ENCODE results near the gene MTM1. TPM values are rescaled to one million over a fixed set of nuclear protein-coding genes. Genes with fewer than 3 reads are reported as not detected.
A peak's percentile ranks its signal among the peaks of the same experiment; 100 is the strongest.

The MTM1 gene
- polyA plus RNA-seq, 3 donors: 6.5 to 23.4 (median 17.0) TPM

GRCh38 chrX:150690126-150690525 lies 121.7 kb downstream of the MTM1 start:
- H3K4me1 ChIP-seq (ENCODE audit: control insufficient read depth in 1 of 2, insufficient read depth in 2 of 2, low read length in 2 of 2): peaks cover 26 to 27% of the 10 kb centered on the region in 2 donors
- peaks cover 35% of the 10 kb centered on the region for H3K4me1 Mint-ChIP-seq

GRCh38 chrX:150692296-150692695 lies 123.9 kb downstream of the MTM1 start:
- no peak for DNase-seq
- H2AFZ ChIP-seq (ENCODE audit: insufficient read depth, low read depth, low read length, poor library complexity, severe bottlenecking): peak overlapping the region; percentile 75
- peaks cover 0 to 4% of the 10 kb centered on the region in 2 donors for H3K9me3 ChIP-seq (replicated peaks in 1 of 2; ENCODE audit: control insufficient read depth in 1 of 2, insufficient read depth in 1 of 2, low read length in 2 of 2)
- H3K4me1 Mint-ChIP-seq: peaks cover 47% of the 10 kb centered on the region
- H3K27me3 ChIP-seq (ENCODE audit: control insufficient read depth in 2 of 2, insufficient read depth in 2 of 2, low read length in 2 of 2): no peaks in the 10 kb centered on the region
- H3K4me1 ChIP-seq (ENCODE audit: control insufficient read depth in 1 of 2, insufficient read depth in 2 of 2, low read length in 2 of 2): peaks cover 42 to 47% of the 10 kb centered on the region in 2 donors
- peaks cover 0 to 2% of the 10 kb centered on the region in 2 donors for H3K36me3 Mint-ChIP-seq
- no peaks in the 10 kb centered on the region for H4K20me1 ChIP-seq (ENCODE audit: insufficient read depth, low read length)
- H3K27ac Mint-ChIP-seq: peak overlapping the region in 1 of 7 donors; percentile 87
- peaks cover 0 to 6% (median 0%) of the 10 kb centered on the region in 7 donors for H3K9me3 Mint-ChIP-seq
- peaks cover 16% of the 10 kb centered on the region for H3K79me2 ChIP-seq (ENCODE audit: insufficient read depth, low read length)
- peak overlapping the region; percentile 71 for H3K4me2 ChIP-seq (replicated peaks; ENCODE audit: extremely low read depth, low read length, poor library complexity, severe bottlenecking)
- intact Hi-C loops (cut with micrococcal nuclease): no loop called here
- no peaks in the 10 kb centered on the region for H3K36me3 ChIP-seq (replicated peaks in 1 of 2; ENCODE audit: control insufficient read depth in 1 of 2, insufficient read depth in 2 of 2, low read length in 2 of 2)
- no peak overlapping the region for H3K9ac ChIP-seq (ENCODE audit: insufficient read depth, low read length, poor library complexity, severe bottlenecking)
- peaks cover 0 to 6% (median 0%) of the 10 kb centered on the region in 3 donors for H3K27me3 Mint-ChIP-seq (ENCODE audit: low read depth in 3 of 3)
- WGBS (ENCODE audit: insufficient coverage): no CpG with 5 or more reads among the region's 5 CpGs
- peak overlapping the region in 1 of 2 donors; percentile 52 for H3K27ac ChIP-seq (ENCODE audit: low read depth in 1 of 2, low read length in 2 of 2)
- H3K4me3 ChIP-seq (replicated peaks in 1 of 3; ENCODE audit: low read depth in 2 of 3, low read length in 3 of 3): peak overlapping the region in 1 of 3 experiments; percentile 74
- no peak for TF ChIP-seq CTCF (IDR thresholded peaks at IDR 0.05)
- peak overlapping the region; percentile 73 to 78 for H3K4me3 Mint-ChIP-seq

More at GRCh38 chrX:150690126-150690525, 121.7 kb downstream of the MTM1 start:
- no peaks in the 10 kb centered on the region for H3K27me3 ChIP-seq (ENCODE audit: control insufficient read depth in 2 of 2, insufficient read depth in 2 of 2, low read length in 2 of 2)
- peaks cover 0 to 6% (median 0%) of the 10 kb centered on the region in 7 donors for H3K9me3 Mint-ChIP-seq
- H3K36me3 ChIP-seq (replicated peaks in 1 of 2; ENCODE audit: control insufficient read depth in 1 of 2, insufficient read depth in 2 of 2, low read length in 2 of 2): no peaks in the 10 kb centered on the region
- TF ChIP-seq CTCF (IDR thresholded peaks at IDR 0.05): no peak
- intact Hi-C loops (cut with micrococcal nuclease): no loop called here
- no peaks in the 10 kb centered on the region for H3K79me2 ChIP-seq (ENCODE audit: insufficient read depth, low read length)
- peaks cover 0 to 6% (median 0%) of the 10 kb centered on the region in 3 donors for H3K27me3 Mint-ChIP-seq (ENCODE audit: low read depth in 3 of 3)
- H3K9ac ChIP-seq (ENCODE audit: insufficient read depth, low read length, poor library complexity, severe bottlenecking): no peak overlapping the region
- no peak overlapping the region for H3K27ac ChIP-seq (ENCODE audit: low read depth in 1 of 2, low read length in 2 of 2)
- DNase-seq: peak in 1 of 3 donors; percentile 19
- no peaks in the 10 kb centered on the region for H4K20me1 ChIP-seq (ENCODE audit: insufficient read depth, low read length)
- no peak overlapping the region for H3K4me3 ChIP-seq (replicated peaks in 1 of 3; ENCODE audit: low read depth in 2 of 3, low read length in 3 of 3)
- peaks cover 0 to 2% of the 10 kb centered on the region in 2 donors for H3K36me3 Mint-ChIP-seq
- H3K9me3 ChIP-seq (replicated peaks in 1 of 2; ENCODE audit: control insufficient read depth in 1 of 2, insufficient read depth in 1 of 2, low read length in 2 of 2): peaks cover 0 to 4% of the 10 kb centered on the region in 2 donors
- H3K4me3 Mint-ChIP-seq: no peak overlapping the region
- no peak overlapping the region for H2AFZ ChIP-seq (ENCODE audit: insufficient read depth, low read depth, low read length, poor library complexity, severe bottlenecking)
- no peak overlapping the region for H3K4me2 ChIP-seq (replicated peaks; ENCODE audit: extremely low read depth, low read length, poor library complexity, severe bottlenecking)
- no peak overlapping the region for H3K27ac Mint-ChIP-seq

All from CD14-positive monocyte (primary cell).